ENCODE data around the gene ADAT3.

The ADAT3 gene

DNA sequence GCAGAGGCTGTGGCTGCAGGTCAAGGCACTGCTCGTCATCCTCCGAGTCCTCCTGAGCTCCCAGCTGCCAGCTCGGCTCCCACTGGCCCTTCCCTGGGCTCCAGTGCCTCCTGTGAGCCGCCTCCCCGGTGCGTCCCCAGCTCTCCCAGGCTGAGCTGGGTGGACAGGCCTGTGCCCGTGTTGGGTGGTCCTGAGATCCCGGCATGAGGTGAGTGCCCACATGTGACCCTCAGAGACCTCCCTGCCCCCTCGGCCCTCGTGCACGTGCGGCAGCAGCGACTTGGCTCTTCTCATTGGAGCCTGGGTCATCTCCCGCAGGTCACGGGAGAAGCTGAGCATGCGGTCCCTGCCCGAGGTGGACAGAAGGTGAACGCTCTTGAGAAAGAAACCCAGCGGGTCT lies 15.4 kb downstream of the ADAT3 start:
- no peak overlapping the region for H3K4me3 ChIP-seq (ENCODE audit: low read depth, low read length)
- TF ChIP-seq, protein P1, sequence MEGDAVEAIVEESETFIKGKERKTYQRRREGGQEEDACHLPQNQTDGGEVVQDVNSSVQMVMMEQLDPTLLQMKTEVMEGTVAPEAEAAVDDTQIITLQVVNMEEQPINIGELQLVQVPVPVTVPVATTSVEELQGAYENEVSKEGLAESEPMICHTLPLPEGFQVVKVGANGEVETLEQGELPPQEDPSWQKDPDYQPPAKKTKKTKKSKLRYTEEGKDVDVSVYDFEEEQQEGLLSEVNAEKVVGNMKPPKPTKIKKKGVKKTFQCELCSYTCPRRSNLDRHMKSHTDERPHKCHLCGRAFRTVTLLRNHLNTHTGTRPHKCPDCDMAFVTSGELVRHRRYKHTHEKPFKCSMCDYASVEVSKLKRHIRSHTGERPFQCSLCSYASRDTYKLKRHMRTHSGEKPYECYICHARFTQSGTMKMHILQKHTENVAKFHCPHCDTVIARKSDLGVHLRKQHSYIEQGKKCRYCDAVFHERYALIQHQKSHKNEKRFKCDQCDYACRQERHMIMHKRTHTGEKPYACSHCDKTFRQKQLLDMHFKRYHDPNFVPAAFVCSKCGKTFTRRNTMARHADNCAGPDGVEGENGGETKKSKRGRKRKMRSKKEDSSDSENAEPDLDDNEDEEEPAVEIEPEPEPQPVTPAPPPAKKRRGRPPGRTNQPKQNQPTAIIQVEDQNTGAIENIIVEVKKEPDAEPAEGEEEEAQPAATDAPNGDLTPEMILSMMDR (IDR thresholded peaks at IDR 0.05; ENCODE audit: borderline replicate concordance, insufficient read depth, low read depth, low read length), result no peak

DNA sequence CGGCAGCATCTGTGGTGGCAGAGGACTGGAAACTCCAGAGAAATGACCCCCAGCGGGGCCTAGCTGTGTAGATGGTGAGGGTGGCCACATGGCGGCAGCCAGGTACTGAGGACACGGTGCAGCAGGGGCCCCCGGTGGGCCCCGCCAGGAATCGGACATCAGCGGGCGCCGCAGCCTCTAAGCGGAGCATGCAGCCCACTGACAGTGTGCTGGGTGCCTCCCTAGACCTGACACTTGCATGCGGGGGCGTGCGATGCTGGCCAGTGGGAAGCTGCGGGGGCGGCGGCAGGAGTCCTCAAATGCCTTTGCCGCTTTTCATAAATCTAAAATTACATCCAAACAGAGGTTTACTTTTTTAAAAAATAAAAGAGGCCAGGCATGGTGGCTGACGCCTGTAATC lies 16.1 kb downstream of the ADAT3 start:
- TF ChIP-seq, protein P1 (IDR thresholded peaks at IDR 0.05; ENCODE audit: borderline replicate concordance, insufficient read depth, low read depth, low read length), result no peak
- H3K4me3 ChIP-seq (ENCODE audit: low read depth, low read length), result no peak overlapping the region

DNA sequence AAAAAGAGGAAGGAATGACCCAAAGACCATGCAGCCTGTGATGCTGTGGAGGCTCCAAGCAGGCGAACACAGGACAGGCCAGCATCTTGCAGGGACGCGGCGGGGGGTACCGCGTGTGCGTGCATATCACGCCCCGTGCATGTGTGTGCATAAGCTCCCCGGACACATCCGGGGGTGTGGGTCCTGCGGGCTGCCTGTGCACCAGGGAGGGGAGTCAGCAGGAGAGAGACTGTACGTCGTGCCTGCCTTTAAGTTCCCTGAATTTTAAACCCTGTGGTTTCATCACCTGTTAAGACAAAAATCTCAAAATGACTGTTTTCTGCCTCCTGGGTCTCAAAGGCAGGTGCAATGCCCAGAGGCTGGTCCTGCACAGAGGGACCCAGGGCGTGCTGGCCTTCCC lies 16.6 kb downstream of the ADAT3 start:
- TF ChIP-seq, protein P1 (IDR thresholded peaks at IDR 0.05; ENCODE audit: borderline replicate concordance, insufficient read depth, low read depth, low read length), result no peak
- H3K4me3 ChIP-seq (ENCODE audit: low read depth, low read length), result no peak overlapping the region

DNA sequence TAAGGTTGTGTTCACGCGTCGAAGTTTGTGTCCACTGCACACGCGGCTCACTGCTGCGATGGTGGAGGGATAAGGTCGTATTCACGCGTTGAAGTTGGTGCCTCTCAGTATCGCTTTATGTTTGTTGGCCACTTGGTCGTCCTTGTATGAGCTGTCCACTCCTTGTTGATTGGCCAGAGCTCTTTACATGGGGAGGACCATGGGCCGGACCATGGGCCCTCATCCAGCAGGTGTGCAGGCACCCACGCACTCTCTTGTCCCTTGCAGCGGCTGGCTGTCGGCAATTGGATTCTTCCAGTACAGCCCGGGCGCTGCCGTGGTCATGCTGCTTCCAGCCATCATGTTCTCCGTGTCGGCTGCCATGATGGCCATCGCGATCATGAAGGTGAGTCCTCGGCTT lies 17.6 kb downstream of the ADAT3 start:
- no peak overlapping the region for H3K4me3 ChIP-seq (ENCODE audit: low read depth, low read length)
- TF ChIP-seq, protein P1 (IDR thresholded peaks at IDR 0.05; ENCODE audit: borderline replicate concordance, insufficient read depth, low read depth, low read length), result no peak

DNA sequence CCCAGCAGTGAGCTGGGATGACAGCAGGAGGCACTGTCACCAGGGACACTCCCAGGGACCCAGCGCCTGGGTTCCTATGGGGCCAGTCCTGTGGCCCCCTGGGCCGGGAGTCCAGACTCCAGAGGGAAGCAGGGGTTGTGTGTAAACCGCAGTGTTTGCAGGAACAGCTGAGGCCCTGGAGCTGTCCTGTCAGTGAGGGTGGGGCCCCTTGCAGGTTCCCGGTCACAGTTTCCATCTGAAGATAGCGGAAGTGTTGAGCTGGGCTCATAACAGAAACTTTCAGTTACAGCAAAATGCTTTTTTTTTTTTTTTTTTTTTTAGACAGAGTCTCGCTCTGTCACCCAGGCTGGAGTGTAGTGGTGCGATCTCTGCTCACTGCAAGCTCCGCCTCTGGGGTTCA lies 18.1 kb downstream of the ADAT3 start:
- no peak overlapping the region for H3K4me3 ChIP-seq (ENCODE audit: low read depth, low read length)
- TF ChIP-seq, protein P1 (IDR thresholded peaks at IDR 0.05; ENCODE audit: borderline replicate concordance, insufficient read depth, low read depth, low read length), result 0 out of 2 replicates have a peak, but pooled peaks have one; percentile 10

DNA sequence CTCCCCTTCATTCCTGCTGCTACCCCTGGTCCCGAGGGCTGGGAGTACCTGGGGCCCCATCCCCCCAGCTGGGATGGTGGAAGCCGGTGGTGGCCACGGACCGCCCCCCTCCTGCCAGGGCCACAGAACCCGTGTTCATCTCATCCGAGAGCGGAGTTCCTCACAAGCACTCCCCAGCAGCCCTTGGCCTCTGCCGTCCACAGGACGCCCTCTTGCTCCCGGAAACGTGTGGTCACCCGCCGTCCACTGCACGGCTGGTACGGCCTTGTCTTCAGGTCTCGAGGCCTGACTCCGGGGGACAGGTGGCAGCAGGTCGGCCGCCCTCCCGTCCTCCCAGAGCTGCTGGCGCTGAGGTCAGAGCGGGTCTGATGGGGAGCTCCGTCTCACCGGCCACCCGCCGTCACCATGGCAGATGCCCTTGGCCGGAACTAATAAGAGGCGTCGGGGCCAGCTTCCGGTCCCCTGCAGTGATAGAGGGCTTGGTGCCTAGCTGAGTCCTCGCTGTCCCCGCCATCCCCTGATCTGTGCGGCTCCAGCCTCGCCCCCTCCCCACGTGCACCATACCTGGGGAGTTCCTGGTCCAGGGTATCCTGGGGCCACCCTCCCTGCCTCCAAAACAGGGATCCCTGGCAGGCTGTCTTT lies 19.2 kb downstream of the ADAT3 start:
- H3K4me3 ChIP-seq (ENCODE audit: low read depth, low read length), result no peak overlapping the region
- TF ChIP-seq, protein P1 (IDR thresholded peaks at IDR 0.05; ENCODE audit: borderline replicate concordance, insufficient read depth, low read depth, low read length), result no peak

DNA sequence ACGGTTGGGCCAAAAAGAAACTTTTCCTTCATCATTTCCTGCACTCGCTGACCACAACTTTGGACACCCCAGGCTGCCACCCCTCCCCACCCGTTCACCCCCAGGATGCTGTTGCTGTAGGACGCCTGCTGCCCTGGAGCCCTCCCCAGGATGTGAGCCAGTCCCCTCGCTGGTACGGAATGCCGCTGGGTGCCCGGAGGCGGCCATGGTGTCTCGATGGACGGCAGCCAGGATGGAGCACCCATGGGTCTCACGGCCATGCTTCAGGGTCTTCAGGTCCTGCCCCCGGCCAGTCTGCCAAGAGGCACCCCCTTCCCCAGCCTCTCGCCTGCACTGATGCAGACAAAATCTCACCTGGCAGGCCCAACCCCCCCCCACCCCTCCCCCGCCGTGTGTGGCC lies 20.3 kb downstream of the ADAT3 start:
- TF ChIP-seq, protein P1 (IDR thresholded peaks at IDR 0.05; ENCODE audit: borderline replicate concordance, insufficient read depth, low read depth, low read length), result no peak
- H3K4me3 ChIP-seq (ENCODE audit: low read depth, low read length), result no peak overlapping the region
